H9 (cell line): ENCODE results near the gene FOS. TPM values are rescaled to one million over a fixed set of nuclear protein-coding genes. Genes with fewer than 3 reads are reported as not detected.
"Not testable (repeated sequence)": the region's sequence is repeated elsewhere in the genome, so short reads cannot be mapped to it uniquely, and the experiment has no call there.

Source experiments
- DNase-seq: peaks from one replicate; pipeline ENCODE4 v3.0.0-alpha.2; 2017
- H2AFZ ChIP-seq: one replicate; pipeline ENCODE4 v1.6.1; 2013; ENCODE audit warnings: mild to moderate bottlenecking, low read length, control low read depth, moderate library complexity
- H2AK5ac ChIP-seq: 2 replicates; pipeline ENCODE4 v1.6.1; 2013; ENCODE audit warnings: low read length, control low read depth, mixed read lengths; ENCODE audit not compliant: insufficient read length
- H2BK120ac ChIP-seq: one replicate; pipeline ENCODE4 v1.6.1; 2013; ENCODE audit warnings: low read depth, mild to moderate bottlenecking, low read length, control low read depth, inconsistent platforms; ENCODE audit not compliant: poor library complexity, severe bottlenecking
- H2BK12ac ChIP-seq: 2 replicates; pipeline ENCODE4 v1.6.1; 2013; ENCODE audit warnings: low read length, control low read depth, mixed read lengths, low read depth; ENCODE audit not compliant: insufficient read length
- H2BK15ac ChIP-seq: 2 replicates; pipeline ENCODE4 v1.6.1; 2013; ENCODE audit warnings: low read depth, low read length, control low read depth
- H2BK20ac ChIP-seq: one replicate; pipeline ENCODE4 v1.6.1; 2013; ENCODE audit warnings: low read depth, mild to moderate bottlenecking, low read length, control low read depth, inconsistent platforms; ENCODE audit not compliant: poor library complexity, severe bottlenecking
- H2BK5ac ChIP-seq: 2 replicates; pipeline ENCODE4 v1.6.1; 2013; ENCODE audit warnings: low read length, control low read depth, mixed read lengths; ENCODE audit not compliant: insufficient read length
- H3K14ac ChIP-seq: 2 replicates; pipeline ENCODE4 v1.6.1; 2013; ENCODE audit warnings: low read length, control low read depth; ENCODE audit not compliant: insufficient read depth
- H3K18ac ChIP-seq: 2 replicates; pipeline ENCODE4 v1.6.1; 2013; ENCODE audit warnings: low read depth, mild to moderate bottlenecking, mixed read lengths, low read length, control low read depth; ENCODE audit not compliant: insufficient read length
- H3K23ac ChIP-seq: 2 replicates; pipeline ENCODE4 v1.6.1; 2013; ENCODE audit warnings: low read length, control low read depth, mixed read lengths, low read depth; ENCODE audit not compliant: insufficient read length
- H3K23me2 ChIP-seq: 2 replicates; pipeline ENCODE4 v1.6.1; 2013; ENCODE audit warnings: low read depth, mild to moderate bottlenecking, mixed read lengths, low read length, control low read depth; ENCODE audit not compliant: insufficient read length, poor library complexity, severe bottlenecking
- H3K27ac ChIP-seq: 2 replicates; pipeline ENCODE4 v1.5.1; 2013; ENCODE audit warnings: low read length, control low read depth, mixed read lengths, low read depth; ENCODE audit not compliant: insufficient read length
- H3K27me3 ChIP-seq: 2 replicates; pipeline ENCODE4 v1.6.1; 2013; ENCODE audit warnings: low read length, control low read depth, inconsistent platforms; ENCODE audit not compliant: insufficient read depth
- H3K4ac ChIP-seq: 2 replicates; pipeline ENCODE4 v1.6.1; 2013; ENCODE audit warnings: low read depth, mild to moderate bottlenecking, control low read depth, inconsistent platforms, low read length, moderate library complexity
- H3K4me1 ChIP-seq: 2 replicates; pipeline ENCODE4 v1.6.1; 2013; ENCODE audit warnings: low read length, control low read depth, inconsistent platforms; ENCODE audit not compliant: insufficient read depth
- H3K4me2 ChIP-seq: 2 replicates; pipeline ENCODE4 v1.6.1; 2013; ENCODE audit warnings: low read length, control low read depth, mixed read lengths; ENCODE audit not compliant: insufficient read length, insufficient read depth
- H3K56ac ChIP-seq: 2 replicates; pipeline ENCODE4 v1.6.1; 2013; ENCODE audit warnings: low read depth, mild to moderate bottlenecking, mixed read lengths, low read length, control low read depth; ENCODE audit not compliant: insufficient read length
- H3K79me1 ChIP-seq: 2 replicates; pipeline ENCODE4 v1.6.1; 2013; ENCODE audit warnings: low read depth, mild to moderate bottlenecking, moderate library complexity, low read length, control low read depth, inconsistent platforms; ENCODE audit not compliant: insufficient read depth, poor library complexity, severe bottlenecking
- H3K79me2 ChIP-seq: 2 replicates; pipeline ENCODE4 v1.6.1; 2013; ENCODE audit warnings: low read length, control low read depth, inconsistent platforms; ENCODE audit not compliant: insufficient read depth
- H3K9ac ChIP-seq: 2 replicates; pipeline ENCODE4 v1.6.1; 2013; ENCODE audit warnings: low read length, control low read depth, mixed read lengths; ENCODE audit not compliant: insufficient read length; ENCODE audit errors: extremely low read depth
- H3K9me3 ChIP-seq: one replicate; pipeline ENCODE4 v1.6.1; 2013; ENCODE audit warnings: low read depth, low read length, inconsistent platforms; ENCODE audit not compliant: control insufficient read depth
- H3T11ph ChIP-seq: one replicate; pipeline ENCODE4 v1.6.1; 2013; ENCODE audit warnings: mild to moderate bottlenecking, low read length, control low read depth, inconsistent platforms
- H4K20me1 ChIP-seq: one replicate; pipeline ENCODE4 v1.6.1; 2013; ENCODE audit not compliant: control insufficient read depth, insufficient read length, insufficient read depth
- H4K5ac ChIP-seq: 2 replicates; pipeline ENCODE4 v1.6.1; 2013; ENCODE audit warnings: low read depth, mild to moderate bottlenecking, mixed read lengths, low read length, control low read depth; ENCODE audit not compliant: insufficient read length
- H4K8ac ChIP-seq: replicated peaks from 2 replicates; pipeline ENCODE4 v1.6.1; 2013; ENCODE audit warnings: low read length, control low read depth, mixed read lengths, low read depth; ENCODE audit not compliant: insufficient read length
- H4K91ac ChIP-seq: 2 replicates; pipeline ENCODE4 v1.6.1; 2013; ENCODE audit warnings: low read depth, mild to moderate bottlenecking, moderate library complexity, mixed read lengths, low read length, control low read depth; ENCODE audit not compliant: insufficient read length
- H3K27ac Mint-ChIP-seq, 3 experiments: 2 replicates in 2 of 3; 3 replicates in 1 of 3; pipeline ENCODE4 v1.8.0; 2020 to 2021; ENCODE audit warnings: mixed read lengths in 3 of 3, mild to moderate bottlenecking in 1 of 3, moderate library complexity in 1 of 3
- H3K27me3 Mint-ChIP-seq: 2 replicates; pipeline ENCODE4 v1.8.0; 2021; ENCODE audit warnings: low read depth, mild to moderate bottlenecking, moderate library complexity, mixed read lengths
- H3K36me3 Mint-ChIP-seq, 3 experiments: 2 replicates in 2 of 3; 3 replicates in 1 of 3; pipeline ENCODE4 v1.8.0; 2020 to 2021; ENCODE audit warnings: low read depth in 3 of 3, mixed read lengths in 3 of 3; ENCODE audit not compliant: insufficient read depth in 1 of 3
- H3K4me1 Mint-ChIP-seq, 2 experiments: 2 replicates each; pipeline ENCODE4 v1.8.0; 2020; ENCODE audit warnings: mixed read lengths in 2 of 2
- H3K4me3 Mint-ChIP-seq, 2 experiments: 2 replicates in 1 of 2; 3 replicates in 1 of 2; pipeline ENCODE4 v1.8.0; 2020 to 2021; ENCODE audit warnings: mild to moderate bottlenecking in 2 of 2, mixed read lengths in 2 of 2, moderate library complexity in 1 of 2
- H3K9me3 Mint-ChIP-seq, 2 experiments: 2 replicates in 1 of 2; 3 replicates in 1 of 2; pipeline ENCODE4 v1.8.0; 2020; ENCODE audit warnings: mild to moderate bottlenecking in 2 of 2, mixed read lengths in 2 of 2, moderate library complexity in 1 of 2
- CTCF ChIP-seq: fragments of 200-600 bp; sonication (generic); conservative IDR thresholded peaks from 3 replicates; pipeline ENCODE4 v1.8.0; 2021; ENCODE audit warnings: antibody characterized with exemption, mild to moderate bottlenecking
- WGBS: extraction: QIAGEN DNeasy Blood & Tissue Kit; methylation state at CpG from one replicate; pipeline ENCODE4 v1.1.7; 2013; ENCODE audit warnings: missing lambda C conversion rate, low lambda C conversion rate, mixed read lengths; ENCODE audit not compliant: insufficient read length; ENCODE audit errors: extremely low coverage; 5-methylcytosine and 5-hydroxymethylcytosine counted together
- total RNA-seq: library from RNA; stranded (reverse); gene quantifications from 2 replicates; pipeline ENCODE4 v1.2.1, GENCODE V29; 2021

FOS gene
- total RNA-seq, 1 experiment from 2014 or later: 33.9 TPM

GRCh38 chr14:75303381-75303789 lies 24.8 kb downstream of the FOS start:
- Histone ChIP-seq H3K9ac (no peak overlapping the region), H2BK120ac (no peak overlapping the region), H3K27me3 (no peaks in the 10 kb centered on the region), H2BK5ac (no peak overlapping the region), H2AFZ (peak overlapping the region; percentile 98), H3K18ac (no peak overlapping the region), H4K5ac (no peak overlapping the region), H3K27ac (no peak overlapping the region), H4K8ac (no peak overlapping the region), H3K79me1 (no peaks in the 10 kb centered on the region), H3K4me1 (no peaks in the 10 kb centered on the region), H2BK20ac (no peak overlapping the region), H3K4me2 (peak overlapping the region; percentile 37), H3K14ac (no peak overlapping the region), H3K79me2 (no peaks in the 10 kb centered on the region), H2AK5ac (no peak overlapping the region), H3K23ac (no peak overlapping the region), H3K9me3 (no peaks in the 10 kb centered on the region), H2BK12ac (peak overlapping the region; percentile 65), H3K4ac (no peak overlapping the region), H3K23me2 (no peaks in the 10 kb centered on the region), H3K56ac (no peak overlapping the region), H4K91ac (no peak overlapping the region), H3T11ph (no peak overlapping the region), H2BK15ac (no peak overlapping the region), H4K20me1 (no peaks in the 10 kb centered on the region)
- Mint-ChIP-seq H3K27ac (peak overlapping the region in 1 of 3 experiments; percentile 30; a peak in 1 of 7 replicates), H3K4me1 (peaks cover 12 to 16% of the 10 kb centered on the region in 2 experiments), H3K4me3 (peak overlapping the region in 1 of 2 experiments; percentile 50; a peak in 2 of 5 replicates), H3K9me3 (no peaks in the 10 kb centered on the region), H3K27me3 (no peaks in the 10 kb centered on the region), H3K36me3 (no peaks in the 10 kb centered on the region)
- DNase-seq: peak; percentile 73
- no CpG with 5 or more reads among the region's 15 CpGs for WGBS
- peak; percentile 92 for TF ChIP-seq CTCF

- not testable (repeated sequence) for H3K9me3 Mint-ChIP-seq, H3K27ac ChIP-seq, H3T11ph ChIP-seq
Measured at GRCh38 chr14:75306410-75306809, 27.8 kb downstream of the FOS start.

More at GRCh38 chr14:75306410-75306809, 27.8 kb downstream of the FOS start:
- not testable (repeated sequence) for H3K79me2 ChIP-seq, H3K9me3 ChIP-seq, H3K23ac ChIP-seq, H2BK5ac ChIP-seq, H3K18ac ChIP-seq, H3K27me3 ChIP-seq, H2BK15ac ChIP-seq, H2AK5ac ChIP-seq, H4K5ac ChIP-seq, H3K4me1 ChIP-seq, H3K23me2 ChIP-seq, DNase-seq, H3K79me1 ChIP-seq, H4K91ac ChIP-seq, H3K27ac Mint-ChIP-seq, H3K56ac ChIP-seq, H2BK120ac ChIP-seq, H3K9ac ChIP-seq, H3K27me3 Mint-ChIP-seq, H3K4me2 ChIP-seq, H2AFZ ChIP-seq, H4K8ac ChIP-seq, H4K20me1 ChIP-seq, H3K4ac ChIP-seq, H3K4me3 Mint-ChIP-seq, H2BK12ac ChIP-seq, H2BK20ac ChIP-seq, H3K36me3 Mint-ChIP-seq, H3K14ac ChIP-seq
- peaks cover 22 to 29% of the 10 kb centered on the region in 2 experiments for H3K4me1 Mint-ChIP-seq
- no CpG with 5 or more reads among the region's 4 CpGs for WGBS
